Dedifferentiated amniotic fluid mesenchymal stem cell (primary cell): Measurements from ENCODE around the gene EXTL1.

Experiments used
- DNase-seq: peaks from one replicate; pipeline ENCODE4 v3.0.0-alpha.2; 2016; ENCODE audit errors: extremely low spot score

The EXTL1 gene

GRCh38 chr1:25996966-25997827, 24.4 kb upstream of the EXTL1 start:
- DNase-seq: no peak

DNA sequence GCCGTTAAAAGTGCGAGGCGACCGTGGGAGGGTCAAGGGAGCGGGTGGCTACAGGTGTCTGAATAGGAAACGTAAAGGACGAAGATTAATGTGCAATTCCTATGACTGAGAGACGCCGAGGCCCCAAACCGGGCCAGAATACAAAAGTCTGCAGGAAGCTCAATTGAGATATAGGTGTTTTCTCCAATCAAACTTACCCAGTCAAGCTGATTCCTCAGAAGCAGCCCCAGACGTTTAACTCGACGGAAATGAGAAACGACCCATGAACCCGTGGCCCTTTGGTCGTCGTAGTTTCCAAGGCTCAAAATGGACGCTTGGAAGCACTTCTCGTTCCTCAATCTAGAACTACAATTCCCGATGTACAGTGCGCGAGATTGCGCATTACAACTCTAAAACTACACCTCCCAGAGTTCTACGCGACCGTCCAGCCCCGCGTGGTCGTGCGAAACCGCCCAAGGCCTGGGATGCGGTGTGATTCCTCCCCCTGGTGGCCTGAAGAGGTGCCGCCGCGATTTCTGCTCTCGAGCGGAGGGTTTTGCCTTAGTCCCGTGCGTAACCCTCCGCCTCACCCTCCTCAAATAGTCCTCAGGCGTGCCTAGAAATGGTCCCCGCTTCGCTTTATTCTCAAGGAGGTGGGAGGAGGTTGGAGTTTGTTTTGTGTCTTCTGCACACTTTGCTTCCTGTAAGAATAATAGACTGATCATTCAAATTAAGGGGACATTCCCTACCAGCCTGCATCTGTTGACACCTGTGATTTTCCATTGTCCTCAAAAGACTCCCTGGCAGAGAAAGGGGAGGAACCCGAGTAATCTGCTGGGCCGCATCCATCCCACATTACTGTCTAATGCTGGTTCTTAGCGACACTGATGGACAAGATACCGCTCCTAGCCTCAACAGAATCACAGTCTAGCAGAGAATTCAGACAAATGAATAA, 23.5 kb upstream of the EXTL1 start, which contains the start of gene PAFAH2:
PAFAH2 (minus strand) TSS at position 236 of the 934 bp plus-strand sequence. CDS start 7,247 bp downstream, outside the sequence.
- DNase-seq: peak; percentile 99

DNA sequence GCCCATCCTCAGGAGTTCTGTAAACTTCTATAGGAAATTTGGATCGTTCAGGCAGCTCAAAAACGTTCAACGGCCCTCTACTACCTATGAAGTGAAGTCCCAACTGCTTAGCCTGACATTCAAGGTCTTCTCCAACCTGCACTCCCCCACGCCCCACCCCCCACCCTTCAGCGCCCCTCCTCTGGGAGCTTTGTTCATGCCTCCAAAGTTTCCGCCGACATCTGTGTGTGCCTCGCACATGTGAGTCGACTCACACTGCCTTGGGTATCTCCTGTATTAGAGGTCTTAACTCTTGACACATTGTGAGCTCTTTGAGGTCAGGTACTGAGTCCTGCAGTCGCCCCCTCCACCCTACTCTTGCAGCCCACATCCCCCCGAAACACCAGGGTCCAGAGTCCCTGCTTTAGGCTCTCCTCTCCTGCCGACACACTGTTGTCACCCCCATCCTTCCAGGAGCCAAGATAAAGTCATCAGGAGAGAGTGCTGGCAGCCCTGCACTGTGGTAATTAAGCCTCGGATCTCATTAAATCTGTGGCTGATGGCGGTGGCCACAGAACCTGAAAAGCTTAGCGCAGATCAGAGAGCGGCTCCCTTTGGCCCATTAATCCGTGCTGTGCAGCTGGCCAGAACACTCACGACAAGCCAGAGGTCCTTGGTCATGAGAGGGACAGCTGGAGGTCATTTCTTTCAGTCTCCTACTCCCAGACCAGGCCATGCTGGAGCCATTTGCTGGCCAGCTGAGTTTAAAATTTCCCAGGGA, 22.4 kb upstream of the EXTL1 start:
- DNase-seq: no peak

GRCh38 chr1:26003262-26003661, 18.3 kb upstream of the EXTL1 start:
- DNase-seq: no peak

- DNase-seq: no peak
Measured at GRCh38 chr1:26003756-26004155, 17.8 kb upstream of the EXTL1 start.

GRCh38 chr1:26005434-26006105, 16.0 kb upstream of the EXTL1 start:
- DNase-seq: no peak

DNA sequence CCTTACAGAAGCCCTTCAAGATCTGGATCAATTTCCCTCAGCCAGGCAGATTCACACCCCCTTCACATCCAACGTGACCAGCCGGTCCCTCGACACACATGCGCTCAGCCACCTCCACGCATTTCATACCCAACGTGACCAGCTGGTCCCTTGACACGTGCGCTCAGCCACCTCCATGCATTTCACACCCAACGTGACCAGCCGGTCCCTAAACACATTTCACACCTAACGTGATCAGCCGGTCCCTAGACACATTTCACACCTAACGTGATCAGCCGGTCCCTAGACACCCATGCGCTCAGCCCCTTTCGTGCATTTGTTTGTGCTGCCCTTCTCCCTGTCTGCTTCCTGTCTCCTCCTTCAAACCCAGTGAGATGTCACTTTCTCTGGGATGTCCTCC, 14.9 kb upstream of the EXTL1 start:
- no peak for DNase-seq

DNA sequence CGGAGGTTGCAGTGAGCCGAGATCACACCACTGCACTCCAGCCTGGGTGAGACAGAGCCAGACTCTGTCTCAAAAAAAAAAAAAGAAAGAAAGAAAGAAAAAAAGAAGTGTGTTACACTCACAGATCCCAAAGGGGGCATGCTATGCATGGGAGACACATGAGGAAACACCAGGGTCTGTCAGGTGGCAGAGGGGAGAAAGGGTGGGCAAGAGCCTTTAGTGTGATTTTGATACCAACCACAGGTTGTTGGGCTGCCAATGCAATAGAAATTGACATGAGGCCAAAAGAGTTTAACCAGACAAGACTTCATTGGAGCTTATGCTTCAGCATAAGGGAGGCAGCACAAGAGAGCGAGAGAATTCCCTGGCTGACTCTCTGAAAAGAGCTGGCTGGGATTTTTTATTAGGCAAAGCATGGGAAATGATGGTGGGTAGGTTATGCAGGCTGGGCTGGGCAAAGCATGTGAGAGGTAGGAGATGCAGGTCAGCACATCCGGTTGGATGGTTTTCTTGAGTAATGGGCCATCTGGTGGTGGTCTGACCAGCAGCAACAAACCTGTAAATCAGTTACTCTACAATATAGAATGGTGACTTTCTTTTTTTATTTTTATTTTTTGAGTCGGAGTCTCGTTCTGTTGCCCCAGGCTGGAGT, 11.7 kb upstream of the EXTL1 start:
- no peak for DNase-seq

GRCh38 chr1:26010825-26011224, 10.8 kb upstream of the EXTL1 start:
- DNase-seq: no peak

GRCh38 chr1:26012864-26013263, 8.7 kb upstream of the EXTL1 start:
- no peak for DNase-seq

GRCh38 chr1:26014179-26014578, 7.4 kb upstream of the EXTL1 start:
- DNase-seq: no peak

DNA sequence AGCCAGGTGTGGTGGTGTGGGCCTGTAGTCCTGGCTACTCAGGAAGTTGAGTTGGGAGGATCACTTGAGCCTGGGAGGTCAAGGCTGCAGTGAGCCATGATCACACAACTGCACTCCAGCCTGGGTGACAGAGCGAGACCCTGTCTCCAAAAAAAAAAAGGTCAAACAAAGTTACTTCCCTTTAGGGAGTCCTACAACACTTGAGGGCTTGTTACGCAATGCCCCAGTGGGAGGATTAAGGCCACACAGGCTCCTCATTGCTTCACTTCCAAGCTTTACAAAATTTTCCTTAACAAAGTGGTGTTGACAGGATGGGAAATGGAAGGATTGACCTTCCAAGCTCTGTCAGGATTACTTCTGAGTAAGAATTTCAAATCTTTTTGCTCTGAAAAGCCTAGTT, 6.2 kb upstream of the EXTL1 start:
- no peak for DNase-seq

DNA sequence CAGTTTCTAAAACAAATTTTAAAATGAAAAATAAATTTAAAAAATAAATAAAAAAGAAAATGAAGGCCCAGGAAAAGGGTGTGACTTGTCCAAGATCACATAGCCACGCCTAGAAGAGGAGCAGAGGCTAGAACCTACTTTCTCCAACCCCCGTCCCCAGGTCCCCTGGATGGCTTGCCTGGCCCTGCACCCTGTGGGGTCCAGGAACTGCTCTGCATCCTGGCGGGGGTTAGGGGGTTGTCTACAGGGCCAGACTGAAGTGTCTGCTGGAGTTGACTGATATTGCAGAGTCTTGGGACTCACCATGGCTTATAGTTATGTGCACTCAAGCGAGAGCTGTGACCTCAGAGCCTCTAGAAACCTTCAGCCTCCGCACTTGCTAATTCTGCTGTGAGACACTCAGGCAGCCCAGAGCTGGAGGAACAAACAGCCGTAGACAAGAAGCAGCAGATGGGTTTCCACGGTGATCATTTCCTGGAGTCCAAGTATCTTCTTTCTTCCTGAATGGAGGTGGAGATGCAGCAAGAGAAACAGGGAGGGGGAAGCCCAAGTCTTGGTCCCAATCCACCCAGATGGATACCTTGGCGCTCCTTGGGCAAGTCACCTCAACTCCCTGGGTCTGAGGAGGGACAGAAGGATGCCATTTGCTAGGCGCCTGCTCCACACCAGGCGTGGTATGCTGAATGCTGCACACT, 5.2 kb upstream of the EXTL1 start:
- no peak for DNase-seq

- DNase-seq: no peak
Measured at GRCh38 chr1:26016953-26017545, 4.5 kb upstream of the EXTL1 start.

- DNase-seq: peak; percentile 31
Measured at GRCh38 chr1:26017606-26018005, 4.0 kb upstream of the EXTL1 start.

DNA sequence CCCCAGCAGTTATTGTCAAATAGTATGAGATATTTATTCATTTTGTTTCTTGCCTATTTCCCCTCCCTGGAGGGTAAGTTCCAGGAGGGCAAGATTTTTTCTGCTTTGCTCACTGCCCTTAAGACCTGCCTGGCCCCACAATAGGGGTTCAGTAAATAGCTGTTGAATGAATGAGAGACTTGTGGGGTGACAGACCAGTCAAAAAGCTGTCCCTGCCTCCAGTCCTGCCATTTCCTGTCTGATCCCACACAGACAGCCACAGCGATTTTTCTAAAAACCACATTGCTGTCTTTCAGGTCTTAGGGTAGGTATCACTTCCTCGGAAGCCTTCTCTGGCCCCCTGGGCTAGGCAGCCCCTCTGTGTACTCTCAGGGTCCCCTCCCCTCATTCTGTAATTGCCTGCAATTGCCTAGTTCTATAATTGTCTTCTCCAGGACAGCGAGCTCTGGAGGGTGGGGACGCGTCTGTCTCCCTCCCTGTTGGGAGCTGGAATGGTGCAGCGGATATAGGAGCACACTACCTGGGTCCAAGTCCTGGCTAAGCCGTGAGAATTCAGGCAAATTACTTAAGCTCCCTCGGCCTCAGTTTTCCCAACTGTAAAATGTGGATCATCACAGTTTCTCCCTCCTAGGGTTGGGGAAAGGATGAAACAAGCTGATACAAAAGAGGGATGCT, 1.8 kb upstream of the EXTL1 start:
- DNase-seq: no peak

DNA sequence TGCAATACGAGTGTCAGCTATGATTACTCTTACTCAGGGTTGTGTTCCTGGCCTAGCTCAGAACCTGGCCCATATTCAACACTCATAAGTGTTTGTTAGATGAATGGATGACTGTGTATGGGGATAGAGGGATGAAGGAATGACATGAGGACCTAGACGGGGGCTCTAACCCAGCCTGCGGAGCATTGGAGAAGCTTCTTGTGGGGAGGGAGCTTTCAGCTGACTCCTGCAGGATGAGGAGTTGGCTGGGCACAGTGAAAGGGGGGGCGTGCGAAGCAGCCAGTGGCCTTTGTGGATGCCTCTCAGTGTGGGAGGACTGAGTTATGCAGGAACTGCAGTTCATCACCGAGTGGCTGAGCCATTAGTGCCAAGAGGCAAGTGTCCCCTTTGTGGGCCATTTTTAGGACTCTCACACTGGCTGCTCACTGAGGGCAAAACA, 1.2 kb upstream of the EXTL1 start:
- DNase-seq: peak; percentile 54

GRCh38 chr1:26020941-26021646, 481 bp upstream of the EXTL1 start:
- no peak for DNase-seq

DNA sequence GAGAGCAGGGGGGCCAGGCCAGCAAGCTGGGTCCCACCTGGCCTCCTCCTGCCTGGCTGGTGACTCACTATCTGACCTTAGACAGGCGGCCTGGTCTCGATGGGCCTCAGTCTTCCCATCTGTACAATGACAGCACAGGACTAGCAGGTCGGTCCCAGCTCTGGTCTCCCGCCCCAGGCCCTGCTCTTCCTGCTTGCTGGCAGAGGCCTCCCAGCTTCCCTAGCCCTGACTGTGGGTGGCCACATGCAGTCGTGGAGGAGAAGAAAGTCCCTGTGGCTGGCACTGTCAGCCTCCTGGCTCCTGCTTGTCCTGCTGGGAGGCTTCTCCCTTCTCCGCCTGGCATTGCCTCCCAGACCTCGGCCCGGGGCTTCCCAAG, 817 bp downstream of the EXTL1 start:
- DNase-seq: no peak
